Activated T-cell treated with anti-CD3 and anti-CD28 coated beads, Interleukin-2, amount 50 U/mL, for 1 hour (primary cell): ENCODE results near the gene APOL4.
"Not testable (repeated sequence)": the region's sequence is repeated elsewhere in the genome, so short reads cannot be mapped to it uniquely, and the experiment has no call there.

Experiments
- DNase-seq: peaks from one replicate; pipeline ENCODE4 v3.0.0-alpha.2; 2020

APOL4 gene

DNA sequence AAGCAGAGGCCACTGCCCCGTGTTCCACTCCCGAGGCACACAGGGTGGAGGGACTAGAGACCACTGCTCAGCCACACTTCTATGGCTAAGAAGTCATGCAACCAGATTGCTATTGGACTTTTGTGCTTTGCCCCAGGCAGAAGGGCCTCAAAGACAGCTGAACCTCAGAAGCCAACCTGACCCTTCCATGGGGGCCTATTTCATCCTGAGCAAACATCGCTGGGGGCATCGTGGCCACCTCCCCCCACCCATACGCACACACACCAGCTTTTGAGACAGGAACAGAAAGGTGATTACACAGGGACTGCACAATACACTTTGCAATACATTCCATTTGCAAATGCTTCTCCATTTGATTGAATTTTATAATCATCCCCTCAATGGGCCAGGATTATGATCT lies 4.0 kb upstream of the APOL4 start:
- not testable (repeated sequence) for DNase-seq

DNA sequence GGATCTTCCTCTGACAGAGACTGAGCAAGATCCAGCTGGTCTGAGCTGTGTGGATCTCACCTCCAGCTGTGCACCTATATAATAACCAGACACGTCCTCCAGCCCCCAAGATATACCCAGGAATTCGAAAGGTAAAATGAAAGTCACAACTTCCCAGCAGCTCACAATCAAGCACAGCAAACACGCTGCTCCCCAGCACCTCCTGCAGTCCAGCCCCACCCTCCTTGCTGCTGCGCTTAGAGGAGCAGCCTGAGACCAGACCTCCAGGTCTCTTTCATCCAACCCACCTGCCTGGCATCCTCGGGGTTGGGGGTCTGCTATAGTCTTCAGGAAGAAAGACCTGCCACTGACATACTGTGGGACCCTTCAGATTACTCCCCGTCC lies 3.0 kb upstream of the APOL4 start:
- DNase-seq: no peak

DNA sequence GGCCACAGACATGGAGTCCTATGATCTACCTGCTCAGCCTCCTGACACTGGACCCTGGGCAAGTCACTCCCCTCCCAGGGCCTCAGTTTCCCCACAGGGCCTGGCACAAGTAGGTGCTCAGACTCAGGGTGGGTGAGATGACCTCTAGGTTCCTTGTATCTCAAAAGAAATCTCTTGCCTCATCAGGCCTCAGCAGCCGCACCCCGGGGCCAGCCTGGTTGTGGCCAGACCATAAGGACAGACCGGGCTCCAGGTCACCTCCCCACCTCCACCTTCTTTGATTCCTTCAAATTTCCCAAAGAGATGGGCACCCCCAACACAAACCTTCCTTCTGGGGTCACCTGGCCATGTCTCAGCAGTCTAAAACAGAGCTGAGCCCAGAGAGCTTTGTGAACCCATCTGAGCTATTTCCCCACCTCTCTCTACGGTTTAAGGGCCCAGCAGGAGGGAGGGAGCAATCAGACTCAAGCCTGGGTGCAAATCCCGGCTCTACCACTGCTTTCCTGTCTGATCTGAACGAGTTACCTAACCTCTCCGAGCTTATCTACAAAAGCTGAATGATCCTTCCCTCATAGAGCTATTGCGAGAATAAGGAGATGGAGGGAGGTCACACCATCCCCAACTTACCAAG lies 2.5 kb upstream of the APOL4 start:
- no peak for DNase-seq

DNA sequence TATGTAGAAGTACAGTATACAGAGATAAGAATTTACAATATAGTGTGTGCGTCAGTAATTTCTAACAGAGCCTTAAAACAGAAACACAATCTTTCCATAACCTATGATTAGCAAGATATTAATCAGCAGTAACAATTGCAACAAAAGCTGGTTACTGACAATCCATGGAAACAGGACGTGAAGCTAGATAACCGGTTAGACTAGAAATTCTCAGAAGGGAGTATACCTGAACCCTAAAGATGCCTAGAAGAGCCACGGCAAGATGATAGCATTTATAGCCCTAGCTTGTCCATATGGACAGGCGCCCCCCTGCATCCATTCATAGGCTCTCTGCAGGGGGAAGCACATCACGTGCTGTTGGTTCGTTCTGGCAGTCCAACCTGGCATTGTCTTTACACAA lies 1.8 kb upstream of the APOL4 start:
- DNase-seq: not testable (repeated sequence)

DNA sequence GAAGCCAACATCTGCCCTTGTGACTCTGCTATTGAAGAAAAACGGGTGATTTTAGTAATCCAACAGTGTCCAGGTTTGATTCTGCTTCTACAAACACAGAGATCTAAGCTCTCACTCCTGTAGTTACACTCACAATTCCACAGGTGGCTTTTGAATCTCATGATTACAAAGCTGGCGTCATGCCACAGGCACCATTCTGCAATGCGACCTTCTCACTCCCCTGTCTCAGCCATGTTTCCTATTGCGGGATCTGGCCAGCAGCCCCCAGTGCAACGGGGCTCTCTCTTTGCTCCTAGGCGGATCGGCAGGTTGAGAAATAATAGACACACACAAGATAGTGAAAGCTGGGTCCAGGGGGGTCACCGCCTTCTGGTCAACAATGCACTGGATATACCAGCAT lies 1.3 kb upstream of the APOL4 start:
- not testable (repeated sequence) for DNase-seq

DNA sequence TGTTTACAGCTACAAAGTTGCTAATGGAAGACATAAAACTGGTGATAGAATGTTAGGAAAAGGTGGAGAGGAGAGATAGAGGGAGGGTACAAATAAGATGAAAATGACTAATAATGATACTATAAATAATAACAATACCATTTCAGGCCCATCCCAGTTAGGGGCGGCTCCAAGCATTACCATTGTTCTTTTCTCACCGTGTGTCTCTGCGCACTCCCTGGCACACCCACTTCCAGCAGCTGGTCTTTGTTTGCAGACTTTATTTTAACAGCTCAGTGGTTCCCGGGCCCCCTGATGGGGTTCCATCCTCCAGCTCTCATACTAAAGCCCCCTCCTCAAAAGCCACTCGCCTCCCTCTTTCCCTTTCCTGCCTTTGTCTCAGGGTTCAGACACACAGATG lies 584 bp downstream of the APOL4 start:
- not testable (repeated sequence) for DNase-seq

DNA sequence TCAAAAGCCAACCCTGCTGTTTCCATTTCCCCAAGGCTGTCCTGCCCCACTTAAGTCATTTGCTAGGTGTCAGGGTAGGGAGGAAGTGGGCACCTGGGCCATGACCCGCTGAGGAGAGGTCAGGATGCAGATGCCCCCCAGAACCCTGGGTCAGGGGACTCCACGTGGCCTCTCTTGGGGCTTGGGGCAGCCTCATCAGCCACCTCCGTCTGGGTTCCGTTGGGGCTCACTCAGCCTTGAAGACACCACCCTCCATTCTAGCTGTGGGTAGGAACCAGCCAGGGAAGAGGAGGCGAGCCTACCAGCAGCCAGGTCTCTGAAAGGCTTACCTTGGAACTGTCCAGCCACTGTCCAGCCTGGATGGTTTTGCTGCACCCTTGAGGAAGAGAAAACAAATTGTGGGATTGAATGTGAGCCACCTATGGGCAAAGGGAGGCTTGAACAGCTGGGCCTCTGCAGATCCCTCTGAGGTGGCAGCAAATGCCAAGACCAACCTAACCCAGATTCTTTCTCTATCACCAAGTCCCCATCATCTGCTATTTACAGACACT lies 2.5 kb downstream of the APOL4 start:
- DNase-seq: no peak

DNA sequence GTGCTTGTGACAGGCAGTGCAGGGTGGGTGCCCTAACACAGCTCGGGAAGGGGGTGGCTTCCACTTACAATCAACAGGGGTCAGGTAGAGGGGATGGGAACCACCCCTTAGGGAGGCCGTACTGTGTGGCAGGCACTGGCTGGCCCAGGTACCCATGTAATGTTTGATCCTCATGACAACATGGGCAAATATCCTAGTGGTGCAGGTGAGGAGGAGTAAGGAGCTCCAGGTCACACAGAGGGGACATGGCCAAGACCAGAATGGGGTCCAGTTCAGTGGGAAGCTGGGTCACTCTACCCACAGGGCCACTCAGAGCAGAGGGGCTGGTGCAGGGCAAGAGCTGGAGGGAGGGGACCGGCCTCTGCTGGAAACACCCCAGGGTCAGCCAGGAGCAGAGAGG lies 3.1 kb downstream of the APOL4 start:
- DNase-seq: no peak

DNA sequence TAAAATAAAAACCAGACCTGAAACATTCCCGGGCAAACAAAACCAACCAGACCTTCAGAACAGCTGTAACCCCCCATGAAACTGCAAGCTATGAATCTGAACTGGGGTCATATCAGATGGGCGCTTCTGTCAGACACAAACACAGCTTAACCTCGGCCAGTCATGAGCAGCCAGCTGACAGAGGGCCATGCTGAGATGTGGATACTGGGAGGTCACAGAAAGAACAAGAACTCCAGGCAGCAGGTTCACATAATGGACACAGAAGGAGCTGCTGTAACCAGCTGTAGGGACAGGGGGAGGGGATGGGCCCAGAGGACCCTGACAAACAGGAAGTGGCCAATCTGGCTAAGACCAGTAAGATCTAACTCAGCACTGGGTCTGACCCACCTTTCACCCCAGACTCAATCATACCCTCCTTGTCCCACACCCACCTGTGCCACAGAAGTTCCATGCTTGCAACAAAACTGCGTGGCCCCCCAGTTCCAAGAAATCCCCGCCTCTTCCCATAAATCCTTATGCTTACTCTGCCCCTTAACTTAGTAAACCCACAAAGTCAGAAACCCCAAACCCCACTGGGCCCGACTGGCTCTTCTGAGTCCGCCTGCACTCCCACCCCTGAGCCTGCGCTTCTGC lies 4.0 kb downstream of the APOL4 start:
- DNase-seq: no peak

DNA sequence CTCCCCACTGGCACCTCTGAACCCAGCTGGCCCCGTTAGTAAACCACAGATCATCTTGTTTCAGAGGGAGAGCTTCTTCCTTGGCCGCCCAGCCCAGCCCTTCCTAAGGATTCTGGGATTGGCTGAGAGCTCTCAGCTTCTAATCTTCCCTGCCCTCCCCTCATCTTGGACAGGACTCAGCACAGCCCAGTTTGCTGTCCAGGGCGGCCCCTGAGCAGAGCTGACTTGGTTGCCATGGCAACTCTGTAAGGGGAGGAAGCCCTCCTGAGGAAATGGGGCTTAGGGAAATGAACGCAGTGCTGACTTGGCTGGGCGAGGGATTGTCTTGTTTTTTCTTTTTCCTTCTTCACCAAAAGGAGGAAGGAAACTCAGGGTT lies 4.6 kb downstream of the APOL4 start:
- no peak for DNase-seq

DNA sequence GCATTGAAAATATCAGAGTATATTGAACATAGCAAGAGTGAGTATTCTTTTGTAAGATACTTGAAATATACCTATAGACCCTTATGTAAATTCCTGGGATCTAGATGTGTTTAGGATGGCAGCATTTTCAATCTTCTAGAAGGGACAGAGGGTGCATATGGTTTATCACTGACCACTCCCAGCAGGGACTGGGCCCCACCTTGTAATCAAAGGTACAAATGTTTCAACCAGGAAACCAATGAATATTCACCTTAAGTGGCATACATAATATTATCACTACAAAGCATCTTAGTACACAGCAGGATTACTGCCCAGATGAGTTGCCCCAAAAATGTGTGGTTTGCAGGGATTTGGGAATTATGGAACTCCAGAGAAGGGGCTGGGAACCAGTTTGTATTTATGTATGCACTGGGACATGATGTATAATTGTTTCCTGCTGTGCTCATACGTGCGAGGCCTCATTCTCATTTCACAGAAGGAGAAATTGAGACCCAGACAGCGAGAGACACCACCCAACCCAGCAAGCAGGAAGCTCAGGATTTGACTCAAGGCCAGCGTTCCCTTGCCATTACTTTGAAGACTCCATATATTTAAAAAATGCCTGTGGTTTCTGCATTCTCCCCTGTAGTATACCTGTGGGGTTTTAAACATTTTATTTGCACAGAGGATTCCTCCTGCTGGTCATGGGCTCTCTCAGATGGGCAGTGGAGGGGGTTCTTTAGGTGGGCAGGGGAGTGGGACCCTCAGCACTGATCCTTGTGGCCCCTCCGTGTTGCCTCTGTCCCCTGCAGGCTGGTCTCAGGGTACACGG lies 5.2 kb downstream of the APOL4 start:
- DNase-seq: no peak

DNA sequence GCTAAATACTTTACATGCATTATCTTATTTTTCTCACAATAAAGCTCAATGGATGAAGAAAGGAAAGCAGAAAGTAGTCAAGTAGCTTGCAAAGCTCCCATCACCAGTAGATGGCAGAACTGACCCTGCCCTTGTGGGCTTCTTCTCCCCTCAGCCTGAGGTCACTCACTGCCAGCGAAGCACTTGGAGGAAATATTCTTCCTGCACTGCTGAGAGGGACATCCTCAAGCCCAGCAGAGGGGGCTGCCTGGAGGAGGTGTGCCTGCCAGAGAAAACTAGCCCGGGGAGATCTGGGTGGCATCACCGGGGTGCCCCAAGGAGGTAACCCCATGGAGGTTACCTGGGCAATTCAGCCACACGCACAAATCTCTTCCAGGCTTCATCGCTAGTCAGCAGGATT lies 6.6 kb downstream of the APOL4 start:
- DNase-seq: peak; percentile 33

DNA sequence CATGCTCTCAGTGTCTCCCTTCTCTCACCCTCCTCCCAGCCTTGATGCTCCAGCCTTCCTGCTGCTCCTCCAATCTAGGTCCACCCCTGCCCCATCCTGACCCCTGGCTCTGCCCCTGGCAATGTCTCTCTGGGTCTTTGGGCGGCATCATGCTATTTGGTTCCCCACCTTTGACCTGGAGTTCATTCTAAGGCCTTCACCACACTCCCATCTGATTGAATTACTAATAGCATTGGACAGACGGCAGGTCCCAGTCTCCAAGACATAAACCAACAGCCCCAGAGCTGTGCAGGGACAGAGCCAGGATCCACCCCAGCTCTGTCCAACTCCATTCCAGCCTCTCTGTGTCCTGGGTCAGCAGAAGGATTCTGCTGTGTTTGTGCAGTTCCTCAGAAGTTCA lies 7.2 kb downstream of the APOL4 start:
- DNase-seq: no peak

DNA sequence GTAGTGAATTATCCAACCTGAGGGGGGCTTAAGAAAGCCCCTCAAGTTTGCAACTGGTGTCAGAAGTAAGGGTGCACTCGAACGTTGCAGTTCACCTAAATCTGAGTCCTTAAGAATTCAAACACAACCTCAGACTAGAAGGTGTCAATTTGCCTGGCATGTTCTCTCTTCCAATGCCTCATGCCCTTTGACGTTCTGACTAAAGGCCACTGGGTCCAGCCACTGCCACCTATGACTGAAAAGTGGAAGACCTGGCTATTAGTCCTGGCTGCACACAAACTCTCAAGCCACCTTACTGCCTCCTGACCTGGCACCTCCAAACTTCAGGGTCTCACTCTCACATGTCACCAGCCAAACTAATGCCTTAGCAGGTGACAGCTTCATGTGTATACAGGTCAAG lies 8.0 kb downstream of the APOL4 start:
- DNase-seq: no peak

DNA sequence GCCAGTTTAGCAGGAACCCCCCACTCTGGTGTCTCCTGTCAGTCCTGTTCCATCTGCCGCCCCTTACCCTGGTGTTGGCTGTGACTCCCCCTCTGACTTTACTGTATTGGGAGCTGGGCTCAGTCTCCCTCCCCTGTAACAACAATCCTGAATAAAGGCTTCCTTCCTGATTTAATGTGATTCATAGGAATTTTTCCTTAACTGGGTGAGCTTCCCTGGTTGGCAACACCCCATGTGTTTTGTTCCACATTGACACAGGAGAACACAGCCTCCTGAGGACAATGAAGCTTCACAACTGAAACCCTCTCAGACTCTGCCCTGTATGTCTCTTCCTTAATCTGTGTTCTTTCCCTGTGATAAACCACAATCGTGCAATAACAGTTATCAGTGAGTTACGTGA lies 8.4 kb downstream of the APOL4 start:
- DNase-seq: no peak

DNA sequence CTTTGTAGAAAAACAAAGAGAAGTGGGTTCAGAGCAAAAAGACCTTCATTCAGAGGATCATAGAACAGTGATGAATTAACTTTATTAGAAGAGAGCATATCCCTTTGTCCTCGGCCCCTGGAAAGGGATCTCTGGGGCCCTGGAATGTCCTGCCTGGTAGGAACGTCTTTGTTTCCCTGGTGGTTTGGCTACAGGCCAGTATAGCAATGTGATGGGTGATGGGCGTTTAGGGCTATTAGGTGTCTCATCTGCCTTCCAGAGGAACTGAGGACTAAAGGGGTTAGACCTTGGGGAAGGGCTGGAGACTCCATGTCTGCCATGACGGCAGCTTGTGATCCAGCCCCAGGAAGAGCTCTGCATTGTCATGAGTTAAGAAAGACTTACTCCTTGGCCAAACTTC lies 9.1 kb downstream of the APOL4 start:
- no peak for DNase-seq

DNA sequence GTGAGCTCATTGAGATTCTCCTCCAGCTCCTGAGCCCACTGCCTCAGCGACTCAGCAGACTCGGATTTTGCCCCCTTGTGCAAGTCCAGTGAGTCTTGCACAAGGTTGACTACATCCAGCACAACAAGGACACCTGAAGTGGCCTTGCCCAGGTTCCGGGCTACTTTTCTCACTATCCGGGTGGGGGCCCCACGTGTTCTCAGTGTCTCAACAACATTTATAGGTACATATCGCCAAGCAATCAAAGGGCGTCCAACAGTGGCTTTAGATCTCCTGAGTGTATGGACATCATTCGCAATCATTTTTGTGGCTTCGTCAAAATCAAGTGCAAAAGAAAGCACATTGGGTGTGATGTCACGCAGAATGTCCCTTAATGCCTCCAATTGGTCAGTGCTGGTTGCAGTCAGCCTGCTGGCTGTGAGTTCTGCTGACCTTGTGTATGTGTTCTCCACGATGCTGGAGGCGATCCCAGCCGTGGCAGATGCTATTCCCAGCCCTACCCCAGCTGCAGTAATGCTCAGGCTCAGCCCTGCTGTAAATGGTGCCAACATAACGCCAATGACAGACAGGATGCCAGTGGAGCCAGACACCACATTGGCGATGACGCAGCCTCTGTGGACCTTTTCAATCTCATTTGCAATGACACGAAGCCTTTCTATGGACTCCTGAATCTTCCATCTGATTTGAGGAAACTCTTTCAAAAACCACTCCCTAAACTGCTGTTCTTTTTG lies 10.3 kb downstream of the APOL4 start:
- DNase-seq: no peak

DNA sequence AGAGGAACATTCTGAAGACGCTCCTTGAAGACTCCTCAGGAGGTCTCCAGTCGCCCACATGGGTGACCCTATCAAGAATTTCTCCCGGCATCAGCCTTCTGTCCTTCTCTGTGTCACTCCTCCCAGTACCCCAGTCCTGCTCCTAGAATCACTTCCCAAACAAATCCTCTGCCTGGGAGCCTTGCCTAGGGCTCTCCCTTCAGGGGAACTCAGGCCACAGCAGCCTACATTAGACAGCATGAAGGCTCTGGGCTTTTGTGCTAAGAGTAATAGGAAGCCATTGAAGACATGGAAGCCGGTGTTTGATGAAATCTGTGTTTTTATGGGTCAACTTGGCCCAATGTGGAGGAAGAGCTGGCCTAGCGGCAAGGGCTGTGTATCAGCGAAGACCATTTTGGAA lies 13.7 kb downstream of the APOL4 start:
- not testable (repeated sequence) for DNase-seq

DNA sequence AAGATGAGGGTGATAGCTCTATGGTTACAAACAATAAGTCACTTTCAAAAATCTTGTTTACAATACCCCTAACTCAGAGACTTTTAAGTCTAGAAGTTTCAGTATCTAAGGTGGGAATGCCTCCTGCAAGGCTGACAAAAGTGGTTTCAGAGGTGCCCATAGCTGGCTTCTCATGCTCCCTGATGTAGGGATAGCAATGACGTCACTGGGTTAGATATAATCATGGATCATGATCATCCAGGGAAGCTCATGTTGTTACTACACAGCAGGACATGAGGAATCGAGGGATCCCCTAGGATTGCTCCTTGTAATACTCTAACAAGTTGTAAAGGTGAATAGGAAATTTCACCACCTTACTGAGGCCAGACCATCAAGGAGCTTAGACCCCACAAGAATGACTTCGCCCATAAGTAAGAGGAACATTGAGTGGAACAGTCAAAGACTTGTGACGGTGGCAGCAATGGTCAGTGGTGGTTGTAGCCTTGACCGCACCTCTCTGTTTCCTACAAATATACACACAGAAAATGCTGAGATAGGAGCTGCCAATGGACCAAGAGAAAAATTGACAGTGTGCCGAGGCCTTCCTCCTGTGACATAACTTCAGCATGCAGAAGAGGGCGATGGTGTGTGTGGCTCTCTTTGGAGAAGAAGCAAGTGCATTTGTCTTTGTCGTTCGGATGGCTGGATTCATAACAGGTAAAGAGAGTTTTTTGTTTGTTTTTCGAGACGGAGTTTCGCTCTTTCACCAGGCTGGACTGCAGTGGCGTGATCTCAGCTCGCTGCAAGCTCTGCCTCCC lies 15.6 kb downstream of the APOL4 start:
- DNase-seq: no peak

DNA sequence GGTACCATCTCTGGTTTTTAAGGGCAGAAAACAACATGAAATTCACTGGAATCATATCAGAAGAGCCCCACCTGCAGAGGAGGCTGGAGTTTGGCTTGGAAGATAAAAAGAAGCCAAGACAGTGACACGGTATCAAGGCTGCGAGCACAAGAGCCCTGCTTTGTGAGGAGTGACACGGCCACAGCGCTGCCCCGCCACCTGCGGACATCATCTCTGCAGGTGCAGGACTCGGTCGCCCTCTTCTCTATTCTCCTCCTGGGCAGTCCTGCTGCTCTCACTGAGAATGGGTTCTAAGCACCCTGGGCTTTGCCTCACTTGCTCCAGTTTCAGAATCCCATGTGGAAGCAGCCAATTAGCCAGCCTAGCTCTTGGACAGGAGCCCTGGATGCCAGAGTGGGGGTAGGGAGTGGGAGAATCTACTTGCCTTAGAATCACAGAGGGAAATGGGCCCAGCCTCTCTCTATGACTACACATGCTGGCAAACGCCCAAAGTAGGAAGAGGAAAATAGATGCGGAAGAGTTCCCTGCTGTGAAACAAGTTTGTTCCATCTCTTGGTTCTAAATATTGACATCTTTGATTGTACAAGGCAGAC lies 17.1 kb downstream of the APOL4 start:
- DNase-seq: no peak

DNA sequence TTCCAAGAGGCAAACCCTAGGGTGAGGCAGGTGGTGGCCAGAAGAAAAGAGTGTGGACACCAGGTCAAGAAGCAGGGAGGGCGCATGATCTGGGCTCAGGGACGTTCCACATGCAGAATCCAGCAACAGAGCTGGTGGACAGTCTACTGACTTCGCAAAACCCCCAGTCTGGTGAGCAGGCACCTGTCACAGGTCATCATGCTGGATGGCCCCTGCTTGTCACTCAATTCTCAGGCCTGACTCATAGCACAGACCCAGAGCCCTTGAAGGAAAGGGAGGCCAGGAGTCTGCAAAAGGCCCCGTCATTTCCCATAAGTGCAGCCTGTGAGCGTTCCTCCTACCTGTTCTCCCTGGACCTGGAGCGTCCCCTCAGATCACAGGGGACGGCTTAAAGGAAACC lies 18.2 kb downstream of the APOL4 start:
- DNase-seq: no peak

DNA sequence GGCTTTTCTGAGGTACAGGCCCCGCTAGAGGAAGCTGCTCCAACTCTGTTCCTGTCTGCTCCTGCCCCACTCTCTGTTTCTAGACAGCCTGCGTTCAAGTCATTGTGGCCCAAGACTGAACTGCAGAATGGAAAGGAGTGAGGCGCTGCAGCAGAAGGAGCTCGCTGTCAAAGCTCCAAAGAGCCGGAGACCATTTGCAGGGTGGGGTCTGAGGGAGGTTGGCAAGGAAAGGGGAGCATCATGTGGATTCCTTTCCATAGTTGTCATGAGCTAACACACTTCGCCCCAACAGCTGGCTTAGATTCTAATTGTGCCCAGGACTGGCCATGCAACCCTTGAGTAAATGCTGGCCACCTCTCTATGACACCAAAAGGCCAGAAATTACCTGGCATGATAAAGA lies 18.8 kb downstream of the APOL4 start:
- no peak for DNase-seq
